Body of pancreas (tissue), 4 donors: ENCODE measurements around the gene ERCC2.

Experiments used
- POLR2A ChIP-seq, 3 donors: fragments of 450-650 bp; IDR thresholded peaks; one replicate each; pipeline ENCODE4 v1.6.1; 2016; ENCODE audit warnings: antibody characterized with exemption in 3 of 3, mild to moderate bottlenecking in 2 of 3
- TF ChIP-seq, protein P1 (sequence below), 7 experiments: fragments of 450-650 bp in 4 of 7; fragments of 200-600 bp in 3 of 7; sonication (generic) in 3 of 7; IDR thresholded peaks; one replicate each; pipeline ENCODE4 v1.5.1; 2016 to 2019; ENCODE audit warnings: antibody characterized with exemption in 7 of 7

DNA sequence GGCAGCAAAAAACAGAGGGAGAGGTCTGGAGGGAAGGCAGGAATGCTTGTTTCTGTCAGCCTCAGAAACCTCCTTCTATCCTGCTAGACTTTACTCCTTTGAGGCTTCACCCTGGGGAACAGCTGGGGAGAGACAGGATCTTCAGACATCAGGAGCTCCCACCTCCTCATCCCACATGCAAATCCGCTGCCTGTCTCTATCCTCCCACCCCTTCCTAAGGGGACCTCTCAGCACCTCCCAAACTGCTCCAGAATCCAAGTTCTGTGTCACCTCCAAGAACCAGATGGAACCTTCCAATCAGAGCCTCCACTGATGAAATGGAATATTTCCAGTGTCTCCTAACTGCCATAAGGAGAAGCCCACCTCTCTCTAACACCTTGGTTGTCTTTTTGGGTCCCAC is 9.7 kb upstream of the ERCC2 start:
- TF ChIP-seq, protein P1, sequence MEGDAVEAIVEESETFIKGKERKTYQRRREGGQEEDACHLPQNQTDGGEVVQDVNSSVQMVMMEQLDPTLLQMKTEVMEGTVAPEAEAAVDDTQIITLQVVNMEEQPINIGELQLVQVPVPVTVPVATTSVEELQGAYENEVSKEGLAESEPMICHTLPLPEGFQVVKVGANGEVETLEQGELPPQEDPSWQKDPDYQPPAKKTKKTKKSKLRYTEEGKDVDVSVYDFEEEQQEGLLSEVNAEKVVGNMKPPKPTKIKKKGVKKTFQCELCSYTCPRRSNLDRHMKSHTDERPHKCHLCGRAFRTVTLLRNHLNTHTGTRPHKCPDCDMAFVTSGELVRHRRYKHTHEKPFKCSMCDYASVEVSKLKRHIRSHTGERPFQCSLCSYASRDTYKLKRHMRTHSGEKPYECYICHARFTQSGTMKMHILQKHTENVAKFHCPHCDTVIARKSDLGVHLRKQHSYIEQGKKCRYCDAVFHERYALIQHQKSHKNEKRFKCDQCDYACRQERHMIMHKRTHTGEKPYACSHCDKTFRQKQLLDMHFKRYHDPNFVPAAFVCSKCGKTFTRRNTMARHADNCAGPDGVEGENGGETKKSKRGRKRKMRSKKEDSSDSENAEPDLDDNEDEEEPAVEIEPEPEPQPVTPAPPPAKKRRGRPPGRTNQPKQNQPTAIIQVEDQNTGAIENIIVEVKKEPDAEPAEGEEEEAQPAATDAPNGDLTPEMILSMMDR (IDR thresholded peaks at IDR 0.05): no peak
- TF ChIP-seq POLR2A (IDR thresholded peaks at IDR 0.05): no peak
